ENCODE measurements around the gene PPP1R3D.
A peak's percentile ranks its signal among the peaks of the same experiment; 100 is the strongest.

PPP1R3D gene

DNA sequence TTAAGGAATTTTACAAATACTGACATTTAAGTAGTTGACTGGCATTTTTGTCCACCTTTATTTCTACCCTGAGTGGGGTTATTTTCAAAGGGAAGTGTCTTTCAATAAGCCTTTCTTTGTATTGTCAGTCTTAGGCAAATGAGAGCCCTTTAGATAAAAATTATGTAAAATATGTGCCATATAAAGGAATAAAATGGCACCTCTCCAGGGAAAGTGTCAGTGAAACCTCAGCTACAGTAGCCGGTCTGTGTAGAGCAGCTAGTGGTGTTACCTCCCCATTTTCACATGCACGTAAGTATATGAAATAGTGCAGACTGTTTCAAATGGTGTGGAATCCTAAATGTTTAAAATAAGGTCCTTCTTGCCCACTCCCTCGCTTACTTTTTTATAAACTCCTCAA lies 5.1 kb upstream of the PPP1R3D start:
- TF ChIP-seq, protein P1, sequence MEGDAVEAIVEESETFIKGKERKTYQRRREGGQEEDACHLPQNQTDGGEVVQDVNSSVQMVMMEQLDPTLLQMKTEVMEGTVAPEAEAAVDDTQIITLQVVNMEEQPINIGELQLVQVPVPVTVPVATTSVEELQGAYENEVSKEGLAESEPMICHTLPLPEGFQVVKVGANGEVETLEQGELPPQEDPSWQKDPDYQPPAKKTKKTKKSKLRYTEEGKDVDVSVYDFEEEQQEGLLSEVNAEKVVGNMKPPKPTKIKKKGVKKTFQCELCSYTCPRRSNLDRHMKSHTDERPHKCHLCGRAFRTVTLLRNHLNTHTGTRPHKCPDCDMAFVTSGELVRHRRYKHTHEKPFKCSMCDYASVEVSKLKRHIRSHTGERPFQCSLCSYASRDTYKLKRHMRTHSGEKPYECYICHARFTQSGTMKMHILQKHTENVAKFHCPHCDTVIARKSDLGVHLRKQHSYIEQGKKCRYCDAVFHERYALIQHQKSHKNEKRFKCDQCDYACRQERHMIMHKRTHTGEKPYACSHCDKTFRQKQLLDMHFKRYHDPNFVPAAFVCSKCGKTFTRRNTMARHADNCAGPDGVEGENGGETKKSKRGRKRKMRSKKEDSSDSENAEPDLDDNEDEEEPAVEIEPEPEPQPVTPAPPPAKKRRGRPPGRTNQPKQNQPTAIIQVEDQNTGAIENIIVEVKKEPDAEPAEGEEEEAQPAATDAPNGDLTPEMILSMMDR (IDR thresholded peaks at IDR 0.05; ENCODE audit: control extremely low read depth, extremely low read depth, low read depth, missing control alignments): no peak
- no peak for DNase-seq (ENCODE audit: extremely low spot score)
- POLR2A ChIA-PET: no interaction called here
- CTCF ChIA-PET: interaction anchor here (1.6 to 10.8 kb wide), 3 partner anchors 9 to 317 kb away, joined by 4 to 94 read pairs (median 7); partner anchors contain the start of gene SYCP2

DNA sequence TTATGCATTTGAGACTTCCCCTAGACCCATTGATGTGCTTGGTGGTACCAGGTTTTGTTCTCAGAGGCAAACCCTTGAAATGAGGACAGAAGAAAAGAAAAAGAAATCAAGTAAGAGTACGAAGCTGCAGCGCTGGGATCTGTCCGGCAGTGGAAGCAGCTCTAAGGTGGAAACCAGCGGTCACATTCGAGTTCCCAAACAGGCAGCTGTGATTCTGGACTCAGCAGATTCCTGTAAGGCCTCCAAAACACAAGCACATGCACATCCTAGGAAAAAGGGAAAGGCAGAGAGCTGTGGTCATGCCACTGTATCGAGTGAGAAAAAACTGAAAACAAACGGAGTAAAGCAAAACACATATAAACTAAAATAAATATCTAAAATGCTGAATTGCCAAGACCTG lies 4.6 kb upstream of the PPP1R3D start:
- no peak for DNase-seq (ENCODE audit: extremely low spot score)
- CTCF ChIA-PET: interaction anchor here (1.6 to 10.8 kb wide), 3 partner anchors 9 to 318 kb away, joined by 4 to 94 read pairs (median 7); partner anchors contain the start of gene SYCP2
- POLR2A ChIA-PET: no interaction called here
- TF ChIP-seq, protein P1 (IDR thresholded peaks at IDR 0.05; ENCODE audit: control extremely low read depth, extremely low read depth, low read depth, missing control alignments): no peak

DNA sequence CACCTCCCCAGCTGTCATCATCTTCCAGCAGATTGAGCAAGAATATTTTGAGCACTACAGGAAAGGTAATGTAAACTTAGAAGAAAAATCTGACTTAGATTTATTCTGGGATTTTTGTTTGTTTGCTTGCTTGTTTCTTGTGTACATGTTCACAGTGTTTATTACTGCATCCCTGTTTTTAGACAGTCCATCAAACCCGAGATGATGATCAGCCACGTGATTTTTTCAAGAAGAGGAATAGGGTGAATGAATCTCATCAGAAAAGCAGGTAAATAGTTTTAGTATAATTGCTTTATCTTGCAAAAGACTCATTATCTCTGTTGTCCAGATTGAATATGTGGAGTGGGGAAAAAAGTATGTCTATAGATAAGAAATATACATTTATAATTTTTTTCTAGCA lies 2.1 kb upstream of the PPP1R3D start:
- TF ChIP-seq, protein P1 (IDR thresholded peaks at IDR 0.05; ENCODE audit: control extremely low read depth, extremely low read depth, low read depth, missing control alignments): no peak
- ChIA-PET POLR2A (no interaction called here), CTCF (no interaction called here)
- no peak for DNase-seq (ENCODE audit: extremely low spot score)

DNA sequence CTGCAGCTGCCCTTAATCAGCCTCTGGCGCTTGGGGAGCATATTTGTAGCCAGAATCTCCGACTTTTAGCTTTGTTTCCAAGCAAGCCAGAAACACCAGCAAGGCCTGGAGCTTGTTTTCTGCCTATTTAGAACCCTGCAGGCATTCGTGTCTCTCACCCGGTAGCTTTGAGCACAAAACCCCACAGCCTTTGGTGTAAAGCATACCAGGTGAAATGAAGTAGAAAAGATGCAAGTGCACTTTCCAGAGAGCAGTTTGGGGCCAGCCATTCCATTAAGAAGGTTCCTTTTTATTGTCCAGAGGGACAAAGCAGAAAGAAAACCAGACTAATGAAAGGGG lies 820 bp upstream of the PPP1R3D start:
- POLR2A ChIA-PET: no interaction called here
- TF ChIP-seq, protein P1 (IDR thresholded peaks at IDR 0.05; ENCODE audit: control extremely low read depth, extremely low read depth, low read depth, missing control alignments): no peak
- CTCF ChIA-PET: interaction anchor here (1.0 to 2.8 kb wide), 10 partner anchors 8 to 117 kb away, joined by 3 to 11 read pairs (median 5); no protein-coding TSS in a partner anchor
- DNase-seq (ENCODE audit: extremely low spot score): no peak

DNA sequence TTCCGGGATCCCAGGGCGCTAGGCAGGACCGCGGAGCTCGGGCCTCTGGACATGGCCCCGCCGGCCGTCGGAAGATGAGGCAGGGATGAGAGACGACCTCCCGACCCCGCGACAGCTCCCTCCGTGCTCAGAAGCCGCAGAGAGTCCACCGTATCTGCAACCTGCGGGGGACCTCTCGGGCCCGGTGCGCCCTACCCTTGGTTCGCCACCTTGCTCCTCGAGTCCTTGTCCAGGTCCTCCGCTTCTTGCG lies 301 bp downstream of the PPP1R3D start:
- ChIA-PET POLR2A (no interaction called here), CTCF (interaction anchor here (0.9 to 2.8 kb wide), 11 partner anchors 8 to 156 kb away, joined by 3 to 11 read pairs (median 5); no protein-coding TSS in a partner anchor)
- peak; percentile 43 for DNase-seq (ENCODE audit: extremely low spot score)
- TF ChIP-seq, protein P1 (IDR thresholded peaks at IDR 0.05; ENCODE audit: control extremely low read depth, extremely low read depth, low read depth, missing control alignments): no peak

DNA sequence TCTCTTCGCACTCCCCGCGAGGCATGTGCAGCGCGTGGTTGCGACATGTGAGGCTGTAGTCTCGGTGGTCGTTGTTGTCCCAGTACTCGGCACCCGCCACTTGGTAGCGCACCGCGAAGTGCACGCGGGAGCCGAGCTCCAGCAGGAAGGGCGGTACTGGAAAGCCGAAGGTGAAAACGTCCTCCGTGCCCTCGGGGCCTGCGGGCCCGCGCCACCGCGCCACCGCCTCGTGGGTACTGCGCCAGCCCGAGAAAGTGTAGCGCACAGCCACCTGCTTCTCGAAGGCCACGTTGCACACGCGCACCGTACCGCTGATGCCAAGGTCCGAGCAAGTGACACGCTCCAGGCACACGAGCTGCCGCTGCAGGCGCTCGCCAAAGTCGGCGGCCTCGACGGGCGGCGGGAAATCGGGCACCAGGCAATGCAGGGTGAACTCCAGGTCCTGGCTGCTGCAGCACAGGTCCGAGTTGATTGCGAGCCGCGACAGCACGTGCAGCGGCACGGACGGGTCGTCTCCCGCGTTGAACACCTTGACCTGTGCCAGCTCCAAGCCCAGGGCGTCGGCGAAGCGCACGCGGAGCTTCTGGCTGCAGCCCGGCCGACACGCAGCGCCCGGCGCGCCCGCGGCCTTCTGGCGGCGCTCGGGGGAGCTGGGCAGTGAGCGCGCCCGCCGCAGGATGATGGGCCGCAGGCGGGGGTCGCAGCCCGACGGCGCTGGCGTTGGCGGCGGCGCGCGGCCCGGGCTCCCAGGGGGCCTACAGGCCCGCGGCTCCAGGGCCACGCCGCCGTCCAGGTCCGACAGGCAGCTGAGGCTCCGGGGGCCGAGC lies 840 bp downstream of the PPP1R3D start:
- ChIA-PET POLR2A (no interaction called here), CTCF (interaction anchor here (0.8 to 6.2 kb wide), 13 partner anchors 7 to 1957 kb away, joined by 3 to 94 read pairs (median 4); no protein-coding TSS in a partner anchor)
- TF ChIP-seq, protein P1 (IDR thresholded peaks at IDR 0.05; ENCODE audit: control extremely low read depth, extremely low read depth, low read depth, missing control alignments): no peak

More for the DNA sequence above, 840 bp downstream of the PPP1R3D start:
- no peak for DNase-seq (ENCODE audit: extremely low spot score)

All from GM10248 (cell line).